ENCODE data around the gene PRSS21.

The PRSS21 gene

DNA sequence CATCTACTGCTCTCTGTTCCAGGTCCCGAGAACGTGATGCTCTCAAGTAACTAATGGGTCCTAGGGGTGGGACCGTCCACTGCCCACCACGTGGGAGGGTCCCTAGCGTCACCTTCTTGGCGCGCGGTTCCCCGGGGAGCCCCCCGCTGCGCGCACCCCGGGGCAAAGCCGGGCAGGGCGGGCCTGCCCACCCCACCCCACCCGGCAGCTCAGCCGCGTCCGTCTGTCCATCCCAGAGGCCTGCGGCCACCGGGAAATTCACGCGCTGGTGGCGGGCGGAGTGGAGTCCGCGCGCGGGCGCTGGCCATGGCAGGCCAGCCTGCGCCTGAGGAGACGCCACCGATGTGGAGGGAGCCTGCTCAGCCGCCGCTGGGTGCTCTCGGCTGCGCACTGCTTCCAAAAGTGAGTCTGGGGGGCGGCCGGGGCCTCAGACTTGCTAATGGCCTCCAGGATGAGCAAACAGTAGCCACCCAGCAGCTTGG lies 18.3 kb upstream of the PRSS21 start:
- H3K4me3 ChIP-seq (ENCODE audit: low read depth, low read length): no peak overlapping the region
- TF ChIP-seq, protein P1, sequence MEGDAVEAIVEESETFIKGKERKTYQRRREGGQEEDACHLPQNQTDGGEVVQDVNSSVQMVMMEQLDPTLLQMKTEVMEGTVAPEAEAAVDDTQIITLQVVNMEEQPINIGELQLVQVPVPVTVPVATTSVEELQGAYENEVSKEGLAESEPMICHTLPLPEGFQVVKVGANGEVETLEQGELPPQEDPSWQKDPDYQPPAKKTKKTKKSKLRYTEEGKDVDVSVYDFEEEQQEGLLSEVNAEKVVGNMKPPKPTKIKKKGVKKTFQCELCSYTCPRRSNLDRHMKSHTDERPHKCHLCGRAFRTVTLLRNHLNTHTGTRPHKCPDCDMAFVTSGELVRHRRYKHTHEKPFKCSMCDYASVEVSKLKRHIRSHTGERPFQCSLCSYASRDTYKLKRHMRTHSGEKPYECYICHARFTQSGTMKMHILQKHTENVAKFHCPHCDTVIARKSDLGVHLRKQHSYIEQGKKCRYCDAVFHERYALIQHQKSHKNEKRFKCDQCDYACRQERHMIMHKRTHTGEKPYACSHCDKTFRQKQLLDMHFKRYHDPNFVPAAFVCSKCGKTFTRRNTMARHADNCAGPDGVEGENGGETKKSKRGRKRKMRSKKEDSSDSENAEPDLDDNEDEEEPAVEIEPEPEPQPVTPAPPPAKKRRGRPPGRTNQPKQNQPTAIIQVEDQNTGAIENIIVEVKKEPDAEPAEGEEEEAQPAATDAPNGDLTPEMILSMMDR (IDR thresholded peaks at IDR 0.05; ENCODE audit: control insufficient read depth, extremely low read depth, insufficient read depth): no peak
- DNase-seq (ENCODE audit: low read depth): no peak

DNA sequence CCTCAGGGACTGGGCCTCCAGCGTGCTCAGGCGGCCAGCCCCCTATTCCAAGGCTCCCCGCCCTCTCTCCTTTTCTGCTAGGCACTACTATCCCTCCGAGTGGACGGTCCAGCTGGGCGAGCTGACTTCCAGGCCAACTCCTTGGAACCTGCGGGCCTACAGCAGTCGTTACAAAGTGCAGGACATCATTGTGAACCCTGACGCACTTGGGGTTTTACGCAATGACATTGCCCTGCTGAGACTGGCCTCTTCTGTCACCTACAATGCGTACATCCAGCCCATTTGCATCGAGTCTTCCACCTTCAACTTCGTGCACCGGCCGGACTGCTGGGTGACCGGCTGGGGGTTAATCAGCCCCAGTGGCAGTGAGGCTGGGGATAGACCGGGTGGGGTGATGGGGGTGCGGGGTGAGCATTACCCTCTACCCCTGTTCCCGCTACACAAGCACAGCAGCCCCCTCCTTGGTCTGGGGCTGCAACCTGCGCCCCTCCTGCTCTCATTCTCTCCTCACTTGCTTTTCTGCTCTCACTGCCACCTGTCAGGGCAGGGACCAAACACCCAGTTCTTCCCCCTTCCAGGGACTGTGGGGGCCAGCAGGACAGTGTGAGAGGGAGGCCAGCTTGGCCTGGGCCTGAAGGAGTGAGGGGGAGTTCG lies 17.7 kb upstream of the PRSS21 start:
- TF ChIP-seq, protein P1 (IDR thresholded peaks at IDR 0.05; ENCODE audit: control insufficient read depth, extremely low read depth, insufficient read depth): no peak
- no peak for DNase-seq (ENCODE audit: low read depth)
- H3K4me3 ChIP-seq (ENCODE audit: low read depth, low read length): no peak overlapping the region

DNA sequence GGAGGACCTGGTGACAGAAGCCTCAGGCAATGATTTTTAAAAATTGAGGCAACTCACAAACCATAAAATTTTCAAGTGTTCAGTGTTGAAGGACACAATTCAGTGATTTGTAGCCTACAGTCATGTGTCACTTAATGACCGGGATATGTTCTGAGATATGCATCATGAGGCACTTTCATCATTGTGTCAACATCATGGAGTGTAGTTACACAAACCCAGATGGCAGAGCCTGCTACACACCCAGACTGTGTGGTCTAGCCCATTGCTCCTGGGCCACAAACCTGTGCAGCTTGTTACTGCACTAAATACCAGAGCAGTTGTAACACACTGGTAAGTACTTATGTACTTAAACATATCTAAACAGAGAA lies 17.2 kb upstream of the PRSS21 start:
- TF ChIP-seq, protein P1 (IDR thresholded peaks at IDR 0.05; ENCODE audit: control insufficient read depth, extremely low read depth, insufficient read depth): no peak
- peak; percentile 89 for DNase-seq (ENCODE audit: low read depth)
- no peak overlapping the region for H3K4me3 ChIP-seq (ENCODE audit: low read depth, low read length)

DNA sequence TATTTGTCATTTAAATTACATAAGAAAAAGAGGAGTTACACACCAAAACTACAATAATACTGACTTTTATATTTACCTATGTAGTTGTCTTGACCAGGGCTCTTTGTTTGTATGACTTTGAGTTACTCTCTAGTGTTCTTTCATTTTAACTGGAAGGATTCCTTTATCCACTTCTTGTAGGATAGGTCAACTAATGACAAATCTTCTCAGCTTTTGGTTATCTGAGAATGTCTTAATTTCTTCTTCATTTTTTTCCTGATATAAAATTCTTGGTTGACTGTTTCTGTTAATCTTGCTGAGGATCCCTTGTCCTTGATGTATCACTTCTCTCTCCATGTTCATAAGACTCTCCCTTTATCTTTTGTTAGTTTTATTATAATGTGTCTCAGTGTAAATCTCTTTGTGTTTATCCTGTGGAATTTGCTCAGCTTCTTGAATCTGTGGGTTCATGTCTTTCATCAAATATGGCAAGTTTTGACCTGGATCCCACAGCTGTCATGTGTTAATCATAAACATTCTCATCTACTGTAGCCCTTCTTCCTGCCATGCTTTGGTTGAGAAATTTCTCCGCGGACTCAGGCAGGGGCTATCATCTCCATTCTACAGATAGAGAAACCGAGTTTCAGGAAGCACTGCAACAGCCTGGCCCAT lies 13.4 kb upstream of the PRSS21 start:
- H3K4me3 ChIP-seq (ENCODE audit: low read depth, low read length): no peak overlapping the region
- TF ChIP-seq, protein P1 (IDR thresholded peaks at IDR 0.05; ENCODE audit: control insufficient read depth, extremely low read depth, insufficient read depth): no peak
- no peak for DNase-seq (ENCODE audit: low read depth)

DNA sequence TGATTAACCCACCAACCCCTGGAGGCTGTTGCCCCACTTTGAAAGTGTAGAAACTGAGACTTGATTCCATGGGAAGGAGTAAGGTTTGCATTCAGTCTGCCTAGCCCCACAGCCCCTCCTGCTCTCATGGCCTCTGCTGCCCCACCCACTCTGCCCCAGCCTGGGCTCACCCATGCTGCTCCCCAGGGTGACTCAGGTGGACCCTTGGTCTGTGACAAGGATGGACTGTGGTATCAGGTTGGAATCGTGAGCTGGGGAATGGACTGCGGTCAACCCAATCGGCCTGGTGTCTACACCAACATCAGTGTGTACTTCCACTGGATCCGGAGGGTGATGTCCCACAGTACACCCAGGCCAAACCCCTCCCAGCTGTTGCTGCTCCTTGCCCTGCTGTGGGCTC lies 12.3 kb upstream of the PRSS21 start:
- no peak overlapping the region for H3K4me3 ChIP-seq (ENCODE audit: low read depth, low read length)
- TF ChIP-seq, protein P1 (IDR thresholded peaks at IDR 0.05; ENCODE audit: control insufficient read depth, extremely low read depth, insufficient read depth): no peak
- DNase-seq (ENCODE audit: low read depth): no peak

DNA sequence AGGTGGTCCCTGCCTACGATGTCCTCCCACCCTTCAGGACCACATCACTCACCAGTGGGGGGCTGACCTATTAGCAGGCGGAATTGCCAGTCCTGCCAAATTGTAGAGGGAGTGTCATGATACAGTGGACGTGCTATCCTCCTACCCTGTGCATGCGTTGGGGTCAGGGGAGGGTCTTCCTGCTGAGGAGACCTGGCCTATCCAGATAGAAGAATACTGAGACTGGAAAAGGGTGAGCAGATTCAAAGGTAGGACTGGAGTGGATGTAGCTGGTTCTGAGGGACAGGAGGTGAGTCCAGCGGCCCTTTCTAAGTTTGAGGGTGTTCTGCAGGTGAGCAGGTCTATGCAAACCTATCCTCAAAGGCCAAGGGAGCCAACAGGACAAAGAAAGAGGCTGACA lies 10.8 kb upstream of the PRSS21 start:
- TF ChIP-seq, protein P1 (IDR thresholded peaks at IDR 0.05; ENCODE audit: control insufficient read depth, extremely low read depth, insufficient read depth): no peak
- H3K4me3 ChIP-seq (ENCODE audit: low read depth, low read length): no peak overlapping the region
- DNase-seq (ENCODE audit: low read depth): no peak
